ENCODE data around the gene EXOSC1.
"Not testable (repeated sequence)": the region's sequence is repeated elsewhere in the genome, so short reads cannot be mapped to it uniquely, and the experiment has no call there.

The EXOSC1 gene

GRCh38 chr10:97475936-97476594, 30.3 kb upstream of the EXOSC1 start:
- no peaks in the 10 kb centered on the region for H3K27me3 ChIP-seq (replicated peaks; ENCODE audit: control insufficient read depth, insufficient read depth, low read length)
- peaks cover 84% of the 10 kb centered on the region for H3K36me3 ChIP-seq (ENCODE audit: control insufficient read depth, insufficient read depth, low read length, severe bottlenecking)
- H3K4me1 ChIP-seq (ENCODE audit: control insufficient read depth, insufficient read depth, low read length): peaks cover 19% of the 10 kb centered on the region
- H3K4me3 ChIP-seq (ENCODE audit: low read length): no peak overlapping the region
- no peaks in the 10 kb centered on the region for H3K9me3 ChIP-seq (ENCODE audit: control insufficient read depth, low read length)
- DNase-seq (ENCODE audit: low read depth): peak; percentile 89
- H3K9ac ChIP-seq (ENCODE audit: low read length): peak overlapping the region; percentile 35

GRCh38 chr10:97474918-97475317, 29.1 kb upstream of the EXOSC1 start:
- Histone ChIP-seq H3K27me3 (replicated peaks; ENCODE audit: control insufficient read depth, insufficient read depth, low read length) (no peaks in the 10 kb centered on the region), H3K4me3 (ENCODE audit: low read length) (no peak overlapping the region), H3K36me3 (ENCODE audit: control insufficient read depth, insufficient read depth, low read length, severe bottlenecking) (peaks cover 85% of the 10 kb centered on the region), H3K4me1 (ENCODE audit: control insufficient read depth, insufficient read depth, low read length) (peaks cover 19% of the 10 kb centered on the region), H3K9me3 (ENCODE audit: control insufficient read depth, low read length) (no peaks in the 10 kb centered on the region), H3K9ac (ENCODE audit: low read length) (no peak overlapping the region)
- no peak for DNase-seq (ENCODE audit: low read depth)

- peaks cover 20% of the 10 kb centered on the region for H3K4me1 ChIP-seq (ENCODE audit: control insufficient read depth, insufficient read depth, low read length)
- DNase-seq (ENCODE audit: low read depth); H3K9me3 ChIP-seq (ENCODE audit: control insufficient read depth, low read length); H3K9ac ChIP-seq (ENCODE audit: low read length); H3K4me3 ChIP-seq (ENCODE audit: low read length); H3K27me3 ChIP-seq (replicated peaks; ENCODE audit: control insufficient read depth, insufficient read depth, low read length): not testable (repeated sequence)
- H3K36me3 ChIP-seq (ENCODE audit: control insufficient read depth, insufficient read depth, low read length, severe bottlenecking): peaks cover 94% of the 10 kb centered on the region
Observed at GRCh38 chr10:97468781-97469180, 23.0 kb upstream of the EXOSC1 start.

GRCh38 chr10:97468162-97468561, 22.4 kb upstream of the EXOSC1 start:
- Histone ChIP-seq H3K36me3 (ENCODE audit: control insufficient read depth, insufficient read depth, low read length, severe bottlenecking) (peaks cover 94% of the 10 kb centered on the region), H3K4me1 (ENCODE audit: control insufficient read depth, insufficient read depth, low read length) (peaks cover 20% of the 10 kb centered on the region), H3K27me3 (replicated peaks; ENCODE audit: control insufficient read depth, insufficient read depth, low read length) (no peaks in the 10 kb centered on the region)

GRCh38 chr10:97466755-97467154, 20.9 kb upstream of the EXOSC1 start:
- Histone ChIP-seq H3K9ac (ENCODE audit: low read length) (peak overlapping the region; percentile 6), H3K4me1 (ENCODE audit: control insufficient read depth, insufficient read depth, low read length) (peaks cover 20% of the 10 kb centered on the region), H3K27me3 (replicated peaks; ENCODE audit: control insufficient read depth, insufficient read depth, low read length) (no peaks in the 10 kb centered on the region), H3K9me3 (ENCODE audit: control insufficient read depth, low read length) (no peaks in the 10 kb centered on the region), H3K4me3 (ENCODE audit: low read length) (no peak overlapping the region), H3K36me3 (ENCODE audit: control insufficient read depth, insufficient read depth, low read length, severe bottlenecking) (peaks cover 95% of the 10 kb centered on the region)
- DNase-seq (ENCODE audit: low read depth): no peak

More at GRCh38 chr10:97468162-97468561, 22.4 kb upstream of the EXOSC1 start:
- no peak overlapping the region for H3K9ac ChIP-seq (ENCODE audit: low read length)
- no peak overlapping the region for H3K4me3 ChIP-seq (ENCODE audit: low read length)
- H3K9me3 ChIP-seq (ENCODE audit: control insufficient read depth, low read length): no peaks in the 10 kb centered on the region
- DNase-seq (ENCODE audit: low read depth): no peak

- H3K36me3 ChIP-seq (ENCODE audit: control insufficient read depth, insufficient read depth, low read length, severe bottlenecking): peaks cover 95% of the 10 kb centered on the region
- no peak overlapping the region for H3K4me3 ChIP-seq (ENCODE audit: low read length)
- DNase-seq (ENCODE audit: low read depth): no peak
- H3K9ac ChIP-seq (ENCODE audit: low read length): peak overlapping the region; percentile 8
- no peaks in the 10 kb centered on the region for H3K27me3 ChIP-seq (replicated peaks; ENCODE audit: control insufficient read depth, insufficient read depth, low read length)
- H3K4me1 ChIP-seq (ENCODE audit: control insufficient read depth, insufficient read depth, low read length): peaks cover 24% of the 10 kb centered on the region
- no peaks in the 10 kb centered on the region for H3K9me3 ChIP-seq (ENCODE audit: control insufficient read depth, low read length)
Observed at GRCh38 chr10:97465982-97466381, 20.2 kb upstream of the EXOSC1 start.

- H3K9ac ChIP-seq (ENCODE audit: low read length): peak overlapping the region; percentile 13
- H3K9me3 ChIP-seq (ENCODE audit: control insufficient read depth, low read length): no peaks in the 10 kb centered on the region
- no peak for DNase-seq (ENCODE audit: low read depth)
- no peak overlapping the region for H3K4me3 ChIP-seq (ENCODE audit: low read length)
- peaks cover 95% of the 10 kb centered on the region for H3K36me3 ChIP-seq (ENCODE audit: control insufficient read depth, insufficient read depth, low read length, severe bottlenecking)
- no peaks in the 10 kb centered on the region for H3K27me3 ChIP-seq (replicated peaks; ENCODE audit: control insufficient read depth, insufficient read depth, low read length)
- H3K4me1 ChIP-seq (ENCODE audit: control insufficient read depth, insufficient read depth, low read length): peaks cover 25% of the 10 kb centered on the region
Observed at GRCh38 chr10:97464226-97464625, 18.4 kb upstream of the EXOSC1 start.

- Histone ChIP-seq H3K4me1 (ENCODE audit: control insufficient read depth, insufficient read depth, low read length) (peaks cover 25% of the 10 kb centered on the region), H3K4me3 (ENCODE audit: low read length) (no peak overlapping the region), H3K9ac (ENCODE audit: low read length) (no peak overlapping the region), H3K36me3 (ENCODE audit: control insufficient read depth, insufficient read depth, low read length, severe bottlenecking) (peaks cover 95% of the 10 kb centered on the region), H3K9me3 (ENCODE audit: control insufficient read depth, low read length) (no peaks in the 10 kb centered on the region), H3K27me3 (replicated peaks; ENCODE audit: control insufficient read depth, insufficient read depth, low read length) (no peaks in the 10 kb centered on the region)
- peak; percentile 88 for DNase-seq (ENCODE audit: low read depth)
Observed at GRCh38 chr10:97463363-97464132, 17.7 kb upstream of the EXOSC1 start.

- no peak overlapping the region for H3K4me3 ChIP-seq (ENCODE audit: low read length)
- H3K36me3 ChIP-seq (ENCODE audit: control insufficient read depth, insufficient read depth, low read length, severe bottlenecking): peaks cover 93% of the 10 kb centered on the region
- H3K9me3 ChIP-seq (ENCODE audit: control insufficient read depth, low read length): no peaks in the 10 kb centered on the region
- no peak overlapping the region for H3K9ac ChIP-seq (ENCODE audit: low read length)
- peaks cover 25% of the 10 kb centered on the region for H3K4me1 ChIP-seq (ENCODE audit: control insufficient read depth, insufficient read depth, low read length)
- no peak for DNase-seq (ENCODE audit: low read depth)
- H3K27me3 ChIP-seq (replicated peaks; ENCODE audit: control insufficient read depth, insufficient read depth, low read length): no peaks in the 10 kb centered on the region
Observed at GRCh38 chr10:97462309-97462708, 16.5 kb upstream of the EXOSC1 start.

- Histone ChIP-seq H3K36me3 (ENCODE audit: control insufficient read depth, insufficient read depth, low read length, severe bottlenecking) (peaks cover 93% of the 10 kb centered on the region), H3K4me1 (ENCODE audit: control insufficient read depth, insufficient read depth, low read length) (peaks cover 14% of the 10 kb centered on the region), H3K9ac (ENCODE audit: low read length) (no peak overlapping the region), H3K9me3 (ENCODE audit: control insufficient read depth, low read length) (no peaks in the 10 kb centered on the region), H3K4me3 (ENCODE audit: low read length) (no peak overlapping the region), H3K27me3 (replicated peaks; ENCODE audit: control insufficient read depth, insufficient read depth, low read length) (no peaks in the 10 kb centered on the region)
- DNase-seq (ENCODE audit: low read depth): no peak
Observed at GRCh38 chr10:97459933-97460332, 14.1 kb upstream of the EXOSC1 start.

- H3K4me3 ChIP-seq (ENCODE audit: low read length): no peak overlapping the region
- no peak overlapping the region for H3K9ac ChIP-seq (ENCODE audit: low read length)
- peaks cover 87% of the 10 kb centered on the region for H3K36me3 ChIP-seq (ENCODE audit: control insufficient read depth, insufficient read depth, low read length, severe bottlenecking)
Observed at GRCh38 chr10:97459111-97459510, 13.3 kb upstream of the EXOSC1 start.

More at GRCh38 chr10:97459111-97459510, 13.3 kb upstream of the EXOSC1 start:
- no peaks in the 10 kb centered on the region for H3K27me3 ChIP-seq (replicated peaks; ENCODE audit: control insufficient read depth, insufficient read depth, low read length)
- H3K4me1 ChIP-seq (ENCODE audit: control insufficient read depth, insufficient read depth, low read length): peaks cover 19% of the 10 kb centered on the region
- no peaks in the 10 kb centered on the region for H3K9me3 ChIP-seq (ENCODE audit: control insufficient read depth, low read length)
- DNase-seq (ENCODE audit: low read depth): no peak

All from adipocyte (in vitro differentiated cells).